AG09309 (cell line): ENCODE results near the gene DNAI2.
"Not testable (repeated sequence)": the region's sequence is repeated elsewhere in the genome, so short reads cannot be mapped to it uniquely, and the experiment has no call there.

Experiments used
- DNase-seq: peaks from one replicate; pipeline ENCODE4 v3.0.0-alpha.2; 2010; ENCODE audit warnings: low read depth
- H3K4me3 ChIP-seq: 2 replicates; pipeline ENCODE4 v1.5.1; 2011; ENCODE audit warnings: mild to moderate bottlenecking, low read depth, low read length, moderate library complexity; ENCODE audit not compliant: control insufficient read depth
- TF ChIP-seq, protein P1 (sequence below): IDR thresholded peaks from 2 replicates; pipeline ENCODE4 v1.5.1; 2011; ENCODE audit warnings: mild to moderate bottlenecking, low read depth, low read length, inconsistent platforms; ENCODE audit not compliant: insufficient read depth, control insufficient read depth; ENCODE audit errors: missing control alignments

DNAI2 gene

DNA sequence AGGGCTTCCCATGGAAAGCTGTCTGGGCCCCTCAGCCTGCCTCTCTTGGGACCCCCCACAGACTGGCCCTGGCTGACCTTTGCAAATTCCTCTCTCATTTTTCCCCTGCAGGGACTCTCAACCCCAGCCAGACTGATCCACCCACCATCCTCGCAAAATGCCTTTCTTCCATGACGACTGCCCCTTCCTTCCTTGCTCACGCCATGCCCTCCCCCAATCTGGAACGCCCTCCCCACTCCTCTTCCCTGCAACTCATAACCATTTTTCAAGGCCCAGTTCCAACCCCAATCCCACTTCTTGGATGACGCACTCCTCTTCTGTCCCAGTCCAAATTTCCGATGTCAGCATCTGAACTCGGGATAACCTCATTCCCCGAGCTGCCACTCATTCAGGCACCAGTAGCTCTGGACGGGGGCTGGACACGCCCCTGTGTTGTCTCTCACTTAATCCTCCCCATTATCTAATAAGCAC lies 1.3 kb upstream of the DNAI2 start:
- TF ChIP-seq, protein P1, sequence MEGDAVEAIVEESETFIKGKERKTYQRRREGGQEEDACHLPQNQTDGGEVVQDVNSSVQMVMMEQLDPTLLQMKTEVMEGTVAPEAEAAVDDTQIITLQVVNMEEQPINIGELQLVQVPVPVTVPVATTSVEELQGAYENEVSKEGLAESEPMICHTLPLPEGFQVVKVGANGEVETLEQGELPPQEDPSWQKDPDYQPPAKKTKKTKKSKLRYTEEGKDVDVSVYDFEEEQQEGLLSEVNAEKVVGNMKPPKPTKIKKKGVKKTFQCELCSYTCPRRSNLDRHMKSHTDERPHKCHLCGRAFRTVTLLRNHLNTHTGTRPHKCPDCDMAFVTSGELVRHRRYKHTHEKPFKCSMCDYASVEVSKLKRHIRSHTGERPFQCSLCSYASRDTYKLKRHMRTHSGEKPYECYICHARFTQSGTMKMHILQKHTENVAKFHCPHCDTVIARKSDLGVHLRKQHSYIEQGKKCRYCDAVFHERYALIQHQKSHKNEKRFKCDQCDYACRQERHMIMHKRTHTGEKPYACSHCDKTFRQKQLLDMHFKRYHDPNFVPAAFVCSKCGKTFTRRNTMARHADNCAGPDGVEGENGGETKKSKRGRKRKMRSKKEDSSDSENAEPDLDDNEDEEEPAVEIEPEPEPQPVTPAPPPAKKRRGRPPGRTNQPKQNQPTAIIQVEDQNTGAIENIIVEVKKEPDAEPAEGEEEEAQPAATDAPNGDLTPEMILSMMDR: no peak
- DNase-seq: no peak
- H3K4me3 ChIP-seq: no peak overlapping the region

DNA sequence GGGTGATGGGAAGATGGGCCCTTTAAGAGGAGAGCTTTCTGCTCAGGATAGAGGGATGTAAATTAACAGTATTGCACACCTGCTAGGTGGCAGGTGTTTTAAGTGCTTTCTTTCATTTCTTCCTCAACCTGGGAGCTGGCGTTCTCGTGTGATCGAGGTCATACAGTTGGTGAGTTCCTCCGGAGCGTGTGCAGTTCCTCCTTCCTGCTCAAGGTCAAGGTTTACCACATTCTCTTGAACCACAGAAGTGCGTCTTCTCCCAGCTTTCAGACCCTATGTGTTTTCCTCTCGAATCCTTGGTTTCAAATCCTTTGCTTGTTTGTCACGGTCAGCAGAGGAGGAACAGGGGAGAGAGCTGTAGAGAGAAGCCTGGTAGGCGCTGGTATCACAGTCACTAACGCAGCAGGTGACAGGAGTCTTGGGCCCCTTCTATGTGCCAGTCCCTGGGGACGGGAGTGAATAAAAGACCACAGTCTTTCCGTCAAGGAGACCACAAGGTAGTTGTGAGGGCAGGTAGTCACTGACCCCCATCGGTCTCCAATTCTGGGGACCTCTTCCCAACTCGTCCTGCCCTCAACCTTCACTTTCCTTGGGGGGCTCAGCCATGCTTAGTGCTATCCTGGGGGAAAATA lies 791 bp downstream of the DNAI2 start:
- TF ChIP-seq, protein P1: no peak
- H3K4me3 ChIP-seq: no peak overlapping the region
- DNase-seq: no peak

DNA sequence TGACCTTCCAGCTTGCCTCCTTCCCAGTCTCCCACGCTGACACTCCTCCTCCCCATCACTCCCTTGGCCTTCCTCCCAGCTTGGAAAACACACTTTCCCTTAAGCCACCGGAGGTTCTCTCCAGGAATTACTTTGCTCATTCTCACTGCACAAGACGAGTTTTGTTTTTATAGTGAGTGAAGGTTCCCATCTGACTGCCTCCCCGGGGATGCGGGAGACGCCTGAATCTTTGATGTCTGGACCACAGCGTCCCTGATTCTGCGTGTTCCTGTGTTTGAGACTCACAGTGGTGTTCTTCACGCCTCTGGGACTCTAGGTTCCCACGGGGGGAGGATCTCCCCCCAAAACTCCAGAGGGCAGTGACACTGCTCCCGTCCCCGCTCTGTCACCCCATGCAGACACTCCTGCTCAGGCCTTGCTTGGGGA lies 2.0 kb downstream of the DNAI2 start:
- no peak overlapping the region for H3K4me3 ChIP-seq
- no peak for DNase-seq
- TF ChIP-seq, protein P1: no peak

DNA sequence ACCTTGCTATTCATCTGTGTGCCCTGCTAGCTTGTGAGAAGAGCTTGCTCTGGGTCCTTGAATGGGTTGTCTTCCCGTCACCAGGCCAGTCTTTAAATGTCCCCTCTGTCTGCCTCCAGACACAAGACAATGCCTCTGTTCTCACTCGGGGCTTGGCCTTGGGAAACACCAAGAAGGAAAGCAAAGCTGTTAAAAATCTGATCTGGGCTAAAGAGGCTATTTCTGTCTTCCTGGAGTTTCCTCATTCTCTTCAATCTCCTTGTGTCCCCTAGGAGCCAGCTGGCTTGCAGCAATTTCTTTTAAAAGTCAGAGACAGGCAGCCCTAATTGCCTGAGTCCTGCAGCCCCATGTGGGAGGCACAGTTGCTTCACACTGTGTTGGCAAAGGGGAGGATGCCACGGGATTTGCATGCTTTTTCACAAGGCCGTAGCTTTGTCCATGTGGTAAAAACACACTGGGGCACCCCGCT lies 2.5 kb downstream of the DNAI2 start:
- TF ChIP-seq, protein P1: no peak
- no peak for DNase-seq
- H3K4me3 ChIP-seq: no peak overlapping the region

DNA sequence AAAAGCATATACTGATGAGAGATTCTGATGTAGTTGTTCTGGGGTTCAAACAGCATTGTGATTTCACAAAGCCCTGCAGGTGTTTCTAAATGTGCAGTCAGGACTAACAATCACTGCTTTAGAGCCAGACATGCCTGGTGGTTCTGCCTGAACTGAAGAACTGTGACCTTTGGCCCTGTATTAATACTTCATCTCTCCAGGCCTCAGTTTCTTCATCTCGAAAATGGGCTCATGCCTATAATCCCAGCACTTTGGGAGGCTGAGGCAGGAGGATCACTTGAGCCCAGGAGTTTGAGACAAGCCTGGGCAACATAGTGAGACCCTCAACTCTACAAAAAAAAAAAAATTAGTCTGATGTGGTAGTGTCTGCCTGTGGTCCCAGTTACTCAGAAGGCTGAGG lies 3.9 kb downstream of the DNAI2 start:
- DNase-seq: no peak
- H3K4me3 ChIP-seq: no peak overlapping the region
- TF ChIP-seq, protein P1: no peak

DNA sequence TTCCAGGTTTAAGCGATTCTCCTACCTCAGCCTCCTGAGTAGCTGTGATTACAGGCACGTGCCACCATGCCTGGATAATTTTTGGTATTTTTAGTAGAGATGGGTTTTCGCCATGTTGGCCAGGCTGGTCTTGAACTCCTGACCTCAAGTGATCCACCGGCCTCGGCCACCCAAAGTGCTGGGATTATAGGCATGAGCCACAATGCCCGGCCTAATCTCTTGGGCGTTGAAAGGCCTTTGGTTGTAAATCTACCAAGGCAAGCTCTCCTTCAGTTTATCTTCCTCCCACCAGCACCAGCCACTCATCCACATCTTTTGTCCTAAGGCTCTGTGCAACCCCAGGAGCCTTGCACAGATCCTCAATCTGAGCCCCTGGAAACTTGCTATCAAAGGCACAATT lies 5.6 kb downstream of the DNAI2 start:
- not testable (repeated sequence) for DNase-seq, H3K4me3 ChIP-seq

DNA sequence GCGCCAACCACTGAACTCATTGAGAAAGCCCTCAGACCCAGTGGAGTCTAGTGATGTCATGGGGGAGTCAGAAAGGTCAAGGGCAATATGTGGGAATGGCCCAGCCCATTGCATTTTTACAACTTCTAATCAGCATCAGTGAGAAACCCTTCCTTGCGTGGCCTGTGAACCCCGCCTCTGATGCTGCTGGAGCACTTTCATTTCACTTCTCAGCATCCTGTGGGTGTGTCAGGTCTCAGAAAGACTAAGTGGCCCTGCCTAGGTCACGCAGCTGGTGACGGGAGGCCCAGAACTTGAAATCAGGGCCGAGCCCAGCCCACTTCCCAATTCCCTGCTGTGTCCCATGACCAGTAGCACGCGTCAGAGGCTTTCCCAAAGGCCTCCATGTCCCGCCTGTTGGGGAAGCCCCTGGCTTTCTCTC lies 6.1 kb downstream of the DNAI2 start:
- DNase-seq: no peak
- H3K4me3 ChIP-seq: no peak overlapping the region
- TF ChIP-seq, protein P1: no peak
